ENCODE measurements around the gene OR13J1. TPM values are rescaled to one million over a fixed set of nuclear protein-coding genes. Genes with fewer than 3 reads are reported as not detected.

Gene OR13J1
- total RNA-seq, 1 experiment from 2014 or later: not detected

DNA sequence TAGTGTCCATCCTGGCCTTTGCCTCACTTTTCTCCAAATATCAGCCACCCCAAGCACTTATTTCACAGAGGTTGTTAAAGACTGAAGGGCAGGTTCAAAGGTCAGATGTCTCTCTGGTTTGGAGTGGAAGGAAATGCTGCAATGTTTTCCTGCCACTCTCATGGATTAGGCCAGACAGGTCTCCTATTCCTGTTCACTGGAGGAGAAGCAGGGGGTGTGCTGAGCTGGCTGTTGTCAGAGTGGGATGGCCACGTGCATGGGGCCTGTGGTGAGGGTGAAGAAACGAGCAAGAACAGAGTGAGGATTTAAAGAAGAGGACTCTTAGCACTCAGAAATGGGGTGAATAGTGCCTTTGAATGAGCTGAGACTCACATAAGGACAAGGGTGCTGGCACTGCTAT, 34.4 kb downstream of the OR13J1 start:
- Histone ChIP-seq H3K4me3 (ENCODE audit: low read depth in 2 of 2, low read length in 2 of 2) (no peak overlapping the region), H3K27me3 (ENCODE audit: control insufficient read depth, insufficient read depth, low read length) (no peaks in the 10 kb centered on the region), H3K36me3 (ENCODE audit: control insufficient read depth, insufficient read depth, low read length) (no peaks in the 10 kb centered on the region), H3K4me1 (ENCODE audit: control insufficient read depth, insufficient read depth, low read length) (no peaks in the 10 kb centered on the region), H3K9me3 (ENCODE audit: control insufficient read depth, insufficient read depth, low read depth, low read length) (no peaks in the 10 kb centered on the region), H3K27ac (ENCODE audit: low read length) (no peak overlapping the region)
- DNase-seq (ENCODE audit: low read depth, low spot score): no peak
- intact Hi-C loops (cut with micrococcal nuclease; ENCODE audit: unreplicated experiment) (no loop called here), in situ Hi-C loops (cut with HindIII; ENCODE audit: low pct_unique_long_range_greater_than_20kb, low sequenced_read_pairs) (no loop called here)
- CTCF ChIA-PET: interaction anchor here (0.6 to 0.9 kb wide), 3 partner anchors 32 to 696 kb away, joined by 3 to 4 read pairs (median 3); no protein-coding TSS in a partner anchor
- BruUV-seq (replicated peaks): no TSS peak
- no peak for ATAC-seq
- TF ChIP-seq POLR2AphosphoS5 (IDR thresholded peaks at IDR 0.05; ENCODE audit: low read depth, low read length) (no peak), REST (IDR thresholded peaks at IDR 0.05; ENCODE audit: insufficient read depth in 1 of 2, low read depth in 2 of 2, low read length in 1 of 2) (no peak), SIN3A (IDR thresholded peaks at IDR 0.05; ENCODE audit: borderline replicate concordance, insufficient read depth, low read depth, low read length) (no peak), TCF7L2 (IDR thresholded peaks at IDR 0.05; ENCODE audit: low read depth, low read length) (no peak)
- TF ChIP-seq, protein P1, sequence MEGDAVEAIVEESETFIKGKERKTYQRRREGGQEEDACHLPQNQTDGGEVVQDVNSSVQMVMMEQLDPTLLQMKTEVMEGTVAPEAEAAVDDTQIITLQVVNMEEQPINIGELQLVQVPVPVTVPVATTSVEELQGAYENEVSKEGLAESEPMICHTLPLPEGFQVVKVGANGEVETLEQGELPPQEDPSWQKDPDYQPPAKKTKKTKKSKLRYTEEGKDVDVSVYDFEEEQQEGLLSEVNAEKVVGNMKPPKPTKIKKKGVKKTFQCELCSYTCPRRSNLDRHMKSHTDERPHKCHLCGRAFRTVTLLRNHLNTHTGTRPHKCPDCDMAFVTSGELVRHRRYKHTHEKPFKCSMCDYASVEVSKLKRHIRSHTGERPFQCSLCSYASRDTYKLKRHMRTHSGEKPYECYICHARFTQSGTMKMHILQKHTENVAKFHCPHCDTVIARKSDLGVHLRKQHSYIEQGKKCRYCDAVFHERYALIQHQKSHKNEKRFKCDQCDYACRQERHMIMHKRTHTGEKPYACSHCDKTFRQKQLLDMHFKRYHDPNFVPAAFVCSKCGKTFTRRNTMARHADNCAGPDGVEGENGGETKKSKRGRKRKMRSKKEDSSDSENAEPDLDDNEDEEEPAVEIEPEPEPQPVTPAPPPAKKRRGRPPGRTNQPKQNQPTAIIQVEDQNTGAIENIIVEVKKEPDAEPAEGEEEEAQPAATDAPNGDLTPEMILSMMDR (IDR thresholded peaks at IDR 0.05): no peak
- POLR2A ChIA-PET: no interaction called here

DNA sequence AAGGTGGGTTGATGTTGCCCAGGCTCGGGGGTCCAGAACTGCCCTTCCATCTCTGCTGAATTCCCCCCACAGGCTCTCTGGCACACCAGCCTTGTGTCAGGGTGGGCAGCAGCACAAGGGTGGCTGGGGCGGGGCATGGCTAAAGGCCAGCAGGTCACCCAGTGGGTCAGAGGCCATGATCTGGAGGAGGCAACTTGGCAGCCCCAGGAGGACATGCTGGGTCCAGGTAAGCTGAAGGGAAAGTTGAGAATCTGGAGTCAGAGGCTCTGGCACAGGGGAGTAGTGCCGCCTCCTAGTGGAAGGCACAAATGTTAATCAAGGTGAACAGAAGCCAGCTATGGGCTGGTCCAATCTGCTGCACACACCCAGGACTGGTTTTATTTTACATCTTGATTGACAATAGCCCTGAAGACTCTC, 35.0 kb downstream of the OR13J1 start:
- no TSS peak for BruUV-seq (replicated peaks)
- H3K9me3 ChIP-seq (ENCODE audit: control insufficient read depth, insufficient read depth, low read depth, low read length): no peaks in the 10 kb centered on the region
- H3K27me3 ChIP-seq (ENCODE audit: control insufficient read depth, insufficient read depth, low read length): no peaks in the 10 kb centered on the region
- DNase-seq (ENCODE audit: low read depth, low spot score): no peak
- no peaks in the 10 kb centered on the region for H3K4me1 ChIP-seq (ENCODE audit: control insufficient read depth, insufficient read depth, low read length)
- no peak overlapping the region for H3K27ac ChIP-seq (ENCODE audit: low read length)
- H3K4me3 ChIP-seq (ENCODE audit: low read depth in 2 of 2, low read length in 2 of 2): no peak overlapping the region
- TF ChIP-seq, protein P1 (IDR thresholded peaks at IDR 0.05): peak; percentile 56; the same call in 1 of the 2 replicates
- no peak for TF ChIP-seq POLR2AphosphoS5 (IDR thresholded peaks at IDR 0.05; ENCODE audit: low read depth, low read length)
- ChIA-PET CTCF (interaction anchor here (0.6 to 0.9 kb wide), 3 partner anchors 31 to 696 kb away, joined by 3 to 4 read pairs (median 3); no protein-coding TSS in a partner anchor), POLR2A (no interaction called here)
- in situ Hi-C loops (cut with HindIII; ENCODE audit: low pct_unique_long_range_greater_than_20kb, low sequenced_read_pairs) (no loop called here), intact Hi-C loops (cut with micrococcal nuclease; ENCODE audit: unreplicated experiment) (no loop called here)
- H3K36me3 ChIP-seq (ENCODE audit: control insufficient read depth, insufficient read depth, low read length): no peaks in the 10 kb centered on the region
- no peak for ATAC-seq

All from Panc1 (cell line).